ENCODE results near the gene EVPLL. TPM values are rescaled to one million over a fixed set of nuclear protein-coding genes. Genes with fewer than 3 reads are reported as not detected.
"Not testable (repeated sequence)": the region's sequence is repeated elsewhere in the genome, so short reads cannot be mapped to it uniquely, and the experiment has no call there.

Gene EVPLL
- total RNA-seq, result not detected

GRCh38 chr17:18377437-18378204 is at the start of gene EVPLL:
EVPLL (plus strand) TSS chr17:18377778; CDS start chr17:18380938, 3,160 bp downstream.
- intact Hi-C loops (cut with DNase I; ENCODE audit: low total_unique reads) (no loop called here), in situ Hi-C loops (cut with MboI; ENCODE audit: low sequenced_read_pairs in 4 of 4) (no loop called here)
- Histone ChIP-seq H3K36me3 (no peaks in the 10 kb centered on the region), H3K27ac (no peak within 1 kb of the TSS), H3K4me1 (no peaks in the 10 kb centered on the region), H3K9me3 (no peaks in the 10 kb centered on the region), H3K27me3 (peaks cover 12 to 29% (median 16%) of the 10 kb centered on the region in 3 donors), H3K4me3 (no peak within 1 kb of the TSS)
- ATAC-seq (no peak), DNase-seq (peak in 1 of 2 donors; percentile 28)
- TF ChIP-seq CTCF (IDR thresholded peaks at IDR 0.05 in 4 of 5, conservative IDR thresholded peaks at IDR 0.05 in 1 of 5), result no peak
- TF ChIP-seq POLR2A (IDR thresholded peaks at IDR 0.05), result no peak

GRCh38 chr17:18328643-18329204 is 48.9 kb upstream of the EVPLL start:
- DNase-seq, result no peak
- no peak for ATAC-seq

GRCh38 chr17:18331879-18332278 is 45.7 kb upstream of the EVPLL start:
- H3K27ac ChIP-seq, result no peak overlapping the region
- DNase-seq (no peak), ATAC-seq (no peak)
- H3K27me3 ChIP-seq, result no peaks in the 10 kb centered on the region
- H3K4me3 ChIP-seq, result no peak overlapping the region
- H3K36me3 ChIP-seq, result peaks cover 0 to 71% of the 10 kb centered on the region in 2 donors
- no peaks in the 10 kb centered on the region for H3K4me1 ChIP-seq
- no peaks in the 10 kb centered on the region for H3K9me3 ChIP-seq
- intact Hi-C loops (cut with DNase I; ENCODE audit: low total_unique reads) (no loop called here), in situ Hi-C loops (cut with MboI; ENCODE audit: low sequenced_read_pairs in 4 of 4) (no loop called here)
- TF ChIP-seq CTCF (IDR thresholded peaks at IDR 0.05 in 4 of 5, conservative IDR thresholded peaks at IDR 0.05 in 1 of 5) (no peak), POLR2A (IDR thresholded peaks at IDR 0.05) (no peak)

More at GRCh38 chr17:18328643-18329204, 48.9 kb upstream of the EVPLL start:
- no peaks in the 10 kb centered on the region for H3K27me3 ChIP-seq
- intact Hi-C loops (cut with DNase I; ENCODE audit: low total_unique reads) (no loop called here), in situ Hi-C loops (cut with MboI; ENCODE audit: low sequenced_read_pairs in 4 of 4) (no loop called here)
- no peak for TF ChIP-seq CTCF (IDR thresholded peaks at IDR 0.05 in 4 of 5, conservative IDR thresholded peaks at IDR 0.05 in 1 of 5)
- no peak for TF ChIP-seq POLR2A (IDR thresholded peaks at IDR 0.05)
- no peaks in the 10 kb centered on the region for H3K9me3 ChIP-seq
- H3K4me3 ChIP-seq, result no peak overlapping the region
- H3K36me3 ChIP-seq, result peaks cover 0 to 76% of the 10 kb centered on the region in 2 donors
- H3K27ac ChIP-seq, result no peak overlapping the region
- H3K4me1 ChIP-seq, result no peaks in the 10 kb centered on the region

- H3K9me3 ChIP-seq, result no peaks in the 10 kb centered on the region
- intact Hi-C loops (cut with DNase I; ENCODE audit: low total_unique reads) (no loop called here), in situ Hi-C loops (cut with MboI; ENCODE audit: low sequenced_read_pairs in 4 of 4) (no loop called here)
- no peak overlapping the region for H3K4me3 ChIP-seq
- no peak overlapping the region for H3K27ac ChIP-seq
- H3K36me3 ChIP-seq, result peaks cover 0 to 63% of the 10 kb centered on the region in 2 donors
- H3K27me3 ChIP-seq, result no peaks in the 10 kb centered on the region
- ATAC-seq (no peak), DNase-seq (no peak)
- TF ChIP-seq POLR2A (IDR thresholded peaks at IDR 0.05) (no peak), CTCF (IDR thresholded peaks at IDR 0.05 in 4 of 5, conservative IDR thresholded peaks at IDR 0.05 in 1 of 5) (no peak)
- H3K4me1 ChIP-seq, result no peaks in the 10 kb centered on the region
These were observed 44.6 kb upstream of the EVPLL start for GRCh38 chr17:18332909-18333489.

GRCh38 chr17:18338158-18338557 is 39.4 kb upstream of the EVPLL start:
- peaks cover 0 to 41% of the 10 kb centered on the region in 2 donors for H3K36me3 ChIP-seq
- H3K27ac ChIP-seq; ATAC-seq; H3K4me3 ChIP-seq; H3K27me3 ChIP-seq; in situ Hi-C loops (cut with MboI; ENCODE audit: low sequenced_read_pairs in 4 of 4); DNase-seq; H3K4me1 ChIP-seq; H3K9me3 ChIP-seq; intact Hi-C loops (cut with DNase I; ENCODE audit: low total_unique reads): not testable (repeated sequence)

Data from gastrocnemius medialis (tissue), 4 donors.